SK-N-SH treated with all-trans-retinoic acid at 6 μM for 48 hours (cell line): ENCODE data around the gene MAX.

Source experiments
- ATAC-seq: fragments of 200-7000 bp; cut with Tn5 transposase; 3 replicates; pipeline ENCODE4 v1.9.1; 2020; ENCODE audit warnings: mild to moderate bottlenecking, moderate library complexity
- ARNTL ChIP-seq: fragments of 450-650 bp; formaldehyde crosslinking; IDR thresholded peaks from 2 replicates; pipeline ENCODE4 v1.5.0; 2020; ENCODE audit warnings: low read depth, mild to moderate bottlenecking, moderate library complexity, borderline replicate concordance
- BACH2 ChIP-seq: fragments of 250-450 bp; sonication (Bioruptor Pico); IDR thresholded peaks from 2 replicates; pipeline ENCODE4 v1.9.0; 2021; ENCODE audit warnings: mild to moderate bottlenecking, borderline replicate concordance
- CREB5 ChIP-seq: fragments of 250-450 bp; sonication (Bioruptor Pico); IDR thresholded peaks from 2 replicates; pipeline ENCODE4 v1.5.1; 2020; ENCODE audit warnings: low read depth, mild to moderate bottlenecking, moderate library complexity
- CSRNP3 ChIP-seq: fragments of 250-450 bp; sonication (Bioruptor Pico); IDR thresholded peaks from 2 replicates; pipeline ENCODE4 v1.5.1; 2021; ENCODE audit warnings: mild to moderate bottlenecking, moderate library complexity
- ESRRG ChIP-seq: fragments of 250-450 bp; sonication (Bioruptor Pico); IDR thresholded peaks from 2 replicates; pipeline ENCODE4 v1.6.1; 2021; ENCODE audit warnings: mild to moderate bottlenecking
- GLIS3 ChIP-seq: fragments of 250-450 bp; sonication (Bioruptor Pico); IDR thresholded peaks from 2 replicates; pipeline ENCODE4 v1.5.0; 2020; ENCODE audit warnings: mild to moderate bottlenecking, moderate library complexity
- ISL1 ChIP-seq: fragments of 250-450 bp; sonication (Bioruptor Pico); IDR thresholded peaks from 2 replicates; pipeline ENCODE4 v2.1.2; 2022; ENCODE audit warnings: mild to moderate bottlenecking, moderate library complexity
- OSR1 ChIP-seq: fragments of 250-450 bp; sonication (Bioruptor Pico); IDR thresholded peaks from 2 replicates; pipeline ENCODE4 v1.8.0; 2022; ENCODE audit warnings: moderate library complexity, mild to moderate bottlenecking, inconsistent platforms
- PATZ1 ChIP-seq: fragments of 250-450 bp; sonication (Bioruptor Pico); IDR thresholded peaks from 2 replicates; pipeline ENCODE4 v1.8.0; 2020; ENCODE audit warnings: mild to moderate bottlenecking, moderate library complexity, borderline replicate concordance
- POU6F1 ChIP-seq: fragments of 250-450 bp; sonication (Bioruptor Pico); IDR thresholded peaks from 2 replicates; pipeline ENCODE4 v1.8.0; 2021; ENCODE audit warnings: low read depth, mild to moderate bottlenecking, moderate library complexity, borderline replicate concordance
- PPARA ChIP-seq: fragments of 250-450 bp; sonication (Bioruptor Pico); IDR thresholded peaks from 2 replicates; pipeline ENCODE4 v1.5.0; 2020; ENCODE audit warnings: mild to moderate bottlenecking, borderline replicate concordance
- RARB ChIP-seq: fragments of 250-450 bp; sonication (Bioruptor Pico); IDR thresholded peaks from 2 replicates; pipeline ENCODE4 v1.8.0; 2021; ENCODE audit warnings: mild to moderate bottlenecking, moderate library complexity
- SNAI2 ChIP-seq: fragments of 250-450 bp; sonication (Bioruptor Pico); IDR thresholded peaks from 2 replicates; pipeline ENCODE4 v1.5.0; 2020; ENCODE audit warnings: mild to moderate bottlenecking, moderate library complexity
- TCF4 ChIP-seq: fragments of 250-450 bp; sonication (Bioruptor Pico); IDR thresholded peaks from 2 replicates; pipeline ENCODE4 v1.8.0; 2021; ENCODE audit warnings: mild to moderate bottlenecking, moderate library complexity, borderline replicate concordance
- TOX ChIP-seq: fragments of 250-450 bp; sonication (Bioruptor Pico); IDR thresholded peaks from 2 replicates; pipeline ENCODE4 v1.8.0; 2021; ENCODE audit warnings: mild to moderate bottlenecking, moderate library complexity, borderline replicate concordance
- ZC3H10 ChIP-seq: fragments of 250-450 bp; sonication (Bioruptor Pico); IDR thresholded peaks from 2 replicates; pipeline ENCODE4 v1.5.1; 2021; ENCODE audit warnings: mild to moderate bottlenecking, moderate library complexity
- ZFP3 ChIP-seq: fragments of 250-450 bp; sonication (Bioruptor Pico); IDR thresholded peaks from 2 replicates; pipeline ENCODE4 v1.5.0; 2020; ENCODE audit warnings: mild to moderate bottlenecking, moderate library complexity
- ZNF565 ChIP-seq: fragments of 450-650 bp; formaldehyde crosslinking; conservative IDR thresholded peaks from 2 replicates; pipeline ENCODE4 v1.5.0; 2020; ENCODE audit warnings: low read depth, mild to moderate bottlenecking, moderate library complexity
- ZNF70 ChIP-seq: fragments of 450-650 bp; formaldehyde crosslinking; IDR thresholded peaks from 2 replicates; pipeline ENCODE4 v1.5.0; 2020; ENCODE audit warnings: mild to moderate bottlenecking, moderate library complexity
- ZNF8 ChIP-seq: fragments of 450-650 bp; formaldehyde crosslinking; IDR thresholded peaks from 2 replicates; pipeline ENCODE4 v1.5.0; 2020; ENCODE audit warnings: mild to moderate bottlenecking, moderate library complexity

MAX gene

GRCh38 chr14:65062096-65063075 lies 39.9 kb downstream of the MAX start:
- no peak for TF ChIP-seq CSRNP3 (CRISPR knock-in tag)
- no peak for TF ChIP-seq ZNF70 (CRISPR knock-in tag)
- TF ChIP-seq, all 23 proteins: peak for 0
- ATAC-seq = no peak

- ATAC-seq = no peak
Measured at GRCh38 chr14:65057695-65058094, 44.6 kb downstream of the MAX start.

GRCh38 chr14:65054471-65055085 lies 47.7 kb downstream of the MAX start:
- no peak for ATAC-seq
- no peak for TF ChIP-seq ESRRG (CRISPR knock-in tag)
- no peak for TF ChIP-seq PATZ1 (CRISPR knock-in tag)
- TF ChIP-seq POU6F1 (CRISPR knock-in tag) = no peak
- TF ChIP-seq TCF4 (CRISPR knock-in tag) = no peak
- no peak for TF ChIP-seq ISL1 (CRISPR knock-in tag)
- TF ChIP-seq ZC3H10 (CRISPR knock-in tag) = no peak
- no peak for TF ChIP-seq CSRNP3 (CRISPR knock-in tag)
- TF ChIP-seq PPARA (CRISPR knock-in tag) = no peak
- no peak for TF ChIP-seq BACH2
- no peak for TF ChIP-seq ZNF8
- TF ChIP-seq OSR1 (CRISPR knock-in tag) = no peak
- no peak for TF ChIP-seq ZFP3 (CRISPR knock-in tag)
- no peak for TF ChIP-seq CREB5
- TF ChIP-seq TOX = no peak
- TF ChIP-seq, all 23 proteins: peak for 0

More at GRCh38 chr14:65057695-65058094, 44.6 kb downstream of the MAX start:
- no peak for TF ChIP-seq TCF4 (CRISPR knock-in tag)
- TF ChIP-seq PATZ1 (CRISPR knock-in tag) = no peak

GRCh38 chr14:65053466-65053865 lies 48.9 kb downstream of the MAX start:
- no peak for ATAC-seq
- TF ChIP-seq GLIS3 (CRISPR knock-in tag) = no peak
- no peak for TF ChIP-seq OSR1 (CRISPR knock-in tag)
- no peak for TF ChIP-seq ISL1 (CRISPR knock-in tag)
- no peak for TF ChIP-seq TOX
- no peak for TF ChIP-seq ARNTL (CRISPR knock-in tag)
- TF ChIP-seq ZC3H10 (CRISPR knock-in tag) = no peak
- TF ChIP-seq TCF4 (CRISPR knock-in tag) = no peak
- no peak for TF ChIP-seq CREB5
- TF ChIP-seq SNAI2 = no peak
- TF ChIP-seq ZFP3 (CRISPR knock-in tag) = no peak
- no peak for TF ChIP-seq RARB (CRISPR knock-in tag)
- TF ChIP-seq ZNF565 = no peak
- TF ChIP-seq PPARA (CRISPR knock-in tag) = no peak
